NCI-H2081 treated with DMSO at 0.1 percent for 48 hours (cell line): Measurements from ENCODE around the gene TRAK2.
"Not testable (repeated sequence)": the region's sequence is repeated elsewhere in the genome, so short reads cannot be mapped to it uniquely, and the experiment has no call there.

ENCODE experiments used
- DNase-seq: peaks from one replicate; lab custom pipeline; 2025; lab: John Stamatoyannopoulos, UW

TRAK2 gene, protein sequence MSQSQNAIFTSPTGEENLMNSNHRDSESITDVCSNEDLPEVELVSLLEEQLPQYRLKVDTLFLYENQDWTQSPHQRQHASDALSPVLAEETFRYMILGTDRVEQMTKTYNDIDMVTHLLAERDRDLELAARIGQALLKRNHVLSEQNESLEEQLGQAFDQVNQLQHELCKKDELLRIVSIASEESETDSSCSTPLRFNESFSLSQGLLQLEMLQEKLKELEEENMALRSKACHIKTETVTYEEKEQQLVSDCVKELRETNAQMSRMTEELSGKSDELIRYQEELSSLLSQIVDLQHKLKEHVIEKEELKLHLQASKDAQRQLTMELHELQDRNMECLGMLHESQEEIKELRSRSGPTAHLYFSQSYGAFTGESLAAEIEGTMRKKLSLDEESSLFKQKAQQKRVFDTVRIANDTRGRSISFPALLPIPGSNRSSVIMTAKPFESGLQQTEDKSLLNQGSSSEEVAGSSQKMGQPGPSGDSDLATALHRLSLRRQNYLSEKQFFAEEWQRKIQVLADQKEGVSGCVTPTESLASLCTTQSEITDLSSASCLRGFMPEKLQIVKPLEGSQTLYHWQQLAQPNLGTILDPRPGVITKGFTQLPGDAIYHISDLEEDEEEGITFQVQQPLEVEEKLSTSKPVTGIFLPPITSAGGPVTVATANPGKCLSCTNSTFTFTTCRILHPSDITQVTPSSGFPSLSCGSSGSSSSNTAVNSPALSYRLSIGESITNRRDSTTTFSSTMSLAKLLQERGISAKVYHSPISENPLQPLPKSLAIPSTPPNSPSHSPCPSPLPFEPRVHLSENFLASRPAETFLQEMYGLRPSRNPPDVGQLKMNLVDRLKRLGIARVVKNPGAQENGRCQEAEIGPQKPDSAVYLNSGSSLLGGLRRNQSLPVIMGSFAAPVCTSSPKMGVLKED

GRCh38 chr2:201451292-201452057 is at the start of gene TRAK2, which contains the start of gene STRADB:
TSS of gene TRAK2 (minus strand) at chr2:201451458. CDS start at chr2:201420507, 30,951 bp downstream.
TSS of gene STRADB (plus strand) at chr2:201451740. CDS start at chr2:201454841, 3,101 bp downstream.
- peak; percentile 85 for DNase-seq

DNA sequence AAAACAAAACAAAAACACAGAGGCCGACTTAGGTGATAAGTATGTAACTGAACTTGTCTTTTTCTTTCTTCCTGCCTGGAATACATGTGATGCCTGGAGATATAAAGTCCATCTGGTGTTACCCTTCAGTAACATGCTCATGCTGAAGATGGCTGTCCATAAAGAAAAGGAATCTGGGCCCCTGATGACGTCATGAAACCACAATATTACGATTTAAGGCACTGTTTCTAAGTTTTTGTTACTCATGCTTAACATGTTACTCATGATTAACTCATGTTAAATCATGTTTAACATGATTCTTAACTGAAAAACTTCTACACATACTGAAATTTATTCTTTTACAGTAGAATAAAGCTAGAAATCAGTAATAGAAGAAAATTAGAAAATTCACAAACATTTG is 49.3 kb upstream of the TRAK2 start:
- DNase-seq: no peak

- no peak for DNase-seq
Measured at GRCh38 chr2:201496785-201497184, 45.5 kb upstream of the TRAK2 start.

DNA sequence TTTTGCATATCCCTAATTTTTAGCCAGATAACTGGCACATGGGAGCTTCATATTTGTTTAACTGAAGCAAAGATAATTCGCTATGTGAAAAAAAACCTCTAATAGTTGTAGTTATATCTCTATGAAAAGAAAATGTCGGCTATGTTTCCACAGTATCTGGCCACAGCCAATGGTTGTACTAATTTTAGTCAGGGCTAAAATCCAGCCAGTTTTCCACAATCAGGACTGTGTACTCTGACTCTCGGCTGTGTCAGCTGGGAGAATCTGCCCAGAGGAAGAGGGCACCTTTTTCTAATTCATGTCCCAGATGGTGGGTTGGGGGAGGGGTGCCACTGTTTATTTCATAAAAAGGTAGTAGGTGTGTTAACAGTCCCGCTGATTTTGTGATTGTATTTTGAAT is 39.0 kb upstream of the TRAK2 start:
- no peak for DNase-seq

GRCh38 chr2:201484805-201485204 is 33.5 kb upstream of the TRAK2 start:
- DNase-seq: no peak

DNA sequence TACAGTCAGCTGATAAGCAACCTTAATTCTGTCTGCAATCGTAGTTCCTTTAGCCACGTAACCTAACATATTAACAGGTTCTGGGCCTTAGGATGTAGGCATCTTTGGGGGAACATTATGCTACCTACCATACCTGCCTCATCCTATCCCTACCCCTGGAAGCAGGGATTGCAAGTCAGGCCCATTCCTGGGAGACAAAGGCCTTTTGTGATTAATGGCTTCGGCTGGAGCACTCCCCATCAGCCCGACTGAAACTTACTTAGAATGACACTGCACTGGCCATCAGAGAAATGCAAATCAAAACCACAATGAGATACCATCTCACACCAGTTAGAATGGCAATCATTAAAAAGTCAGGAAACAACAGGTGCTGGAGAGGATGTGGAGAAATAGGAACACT is 32.5 kb upstream of the TRAK2 start:
- not testable (repeated sequence) for DNase-seq

- DNase-seq: no peak
Measured at GRCh38 chr2:201483342-201483741, 32.1 kb upstream of the TRAK2 start.

DNA sequence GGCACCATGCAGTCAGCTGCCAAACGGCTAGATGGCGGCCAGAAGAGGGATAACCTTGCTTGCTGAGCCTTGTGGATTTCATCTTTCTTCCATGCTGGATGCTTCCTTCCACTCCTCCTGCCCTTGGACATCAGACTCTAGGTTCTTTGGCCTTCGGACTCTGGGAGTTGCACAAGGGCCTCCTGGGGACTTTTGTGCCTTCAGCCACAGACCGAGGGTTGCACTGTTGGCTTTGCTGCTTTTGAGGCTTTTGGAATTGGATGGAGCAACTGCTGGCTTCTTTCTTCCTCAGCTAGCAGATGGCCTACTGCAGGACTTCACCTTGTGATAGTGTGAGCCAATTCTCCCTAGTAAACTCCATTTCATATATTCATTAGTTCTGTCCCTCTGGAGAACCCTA is 31.3 kb upstream of the TRAK2 start:
- DNase-seq: no peak

DNA sequence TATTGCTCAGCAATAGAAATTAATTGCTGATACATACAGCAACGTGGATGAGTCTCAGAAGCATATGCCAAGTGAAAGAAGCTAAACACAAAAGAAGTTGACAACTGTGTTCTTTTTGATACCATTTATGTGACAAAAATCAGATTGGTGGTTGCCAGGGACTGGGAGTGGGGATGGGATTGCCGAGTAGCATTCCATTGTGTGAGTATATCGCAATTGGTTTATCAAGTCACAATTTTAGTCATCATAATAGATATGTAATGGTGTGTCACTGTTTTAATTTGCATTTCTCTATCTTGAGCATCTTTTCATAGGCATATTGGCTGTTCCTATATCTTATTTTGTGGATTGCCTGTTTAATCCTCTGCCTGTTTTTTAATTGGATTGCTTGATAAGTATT is 21.2 kb upstream of the TRAK2 start:
- no peak for DNase-seq

GRCh38 chr2:201471732-201472393 is 20.6 kb upstream of the TRAK2 start:
- no peak for DNase-seq

- DNase-seq: no peak
Measured at GRCh38 chr2:201470821-201471731, 19.8 kb upstream of the TRAK2 start.

DNA sequence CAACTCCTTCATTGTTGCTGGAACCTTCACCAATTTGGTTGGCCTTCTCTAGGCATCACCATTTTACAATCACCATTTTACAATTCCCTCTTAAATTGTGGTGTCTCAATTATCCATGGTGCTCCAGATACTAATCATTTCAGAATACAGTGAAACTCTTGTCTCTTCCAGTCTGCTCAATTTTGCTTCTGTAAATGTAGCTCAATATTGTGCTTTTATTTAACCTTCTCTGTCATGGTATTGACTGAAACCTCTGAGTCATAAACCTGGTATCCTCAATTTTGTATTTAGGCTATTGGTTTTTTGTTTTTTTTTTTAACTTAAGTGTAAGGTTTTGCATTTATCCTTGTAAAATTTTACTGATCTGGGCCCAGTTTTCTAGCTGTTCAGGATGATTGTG is 16.4 kb upstream of the TRAK2 start:
- DNase-seq: no peak

GRCh38 chr2:201466050-201466675 is 14.9 kb upstream of the TRAK2 start:
- DNase-seq: no peak

GRCh38 chr2:201465524-201465971 is 14.3 kb upstream of the TRAK2 start:
- DNase-seq: no peak

DNA sequence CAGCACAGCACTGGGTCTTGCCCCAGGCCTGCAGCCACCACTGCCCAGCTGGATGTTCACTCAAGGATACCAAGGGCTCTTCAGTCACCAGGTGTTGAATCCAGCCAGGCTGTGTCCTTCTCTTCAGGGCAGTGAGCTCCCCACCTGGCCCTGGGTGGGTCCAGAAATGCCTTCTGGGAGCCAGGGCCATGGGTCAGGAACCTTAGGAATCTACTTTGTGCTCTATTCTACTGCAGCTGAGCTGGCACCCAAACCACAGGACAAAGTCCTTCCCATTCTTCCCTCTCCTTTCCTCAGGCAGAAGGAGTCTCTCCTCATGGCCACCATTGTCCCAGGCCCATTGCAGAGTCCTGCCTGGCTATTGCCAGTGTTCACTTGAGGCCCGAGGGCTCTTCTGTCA is 13.3 kb upstream of the TRAK2 start:
- no peak for DNase-seq

DNA sequence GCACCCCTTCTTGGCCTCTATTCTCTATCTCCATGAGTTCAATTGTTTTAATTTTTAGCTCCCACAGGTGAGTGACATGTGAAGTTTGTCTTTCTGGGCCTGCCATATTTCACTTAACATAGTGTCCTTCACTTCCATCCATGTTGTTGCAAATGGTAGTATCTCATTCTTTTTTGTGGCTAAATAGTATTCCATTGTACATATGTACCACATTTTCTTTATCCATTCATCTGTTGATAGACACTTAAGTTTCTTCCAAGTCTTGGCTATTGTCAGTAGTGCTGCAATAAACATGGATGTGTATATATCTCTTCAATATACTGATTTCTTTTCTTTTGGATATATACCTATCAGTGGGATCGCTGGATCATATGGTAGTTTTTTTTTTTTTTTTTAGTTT is 9.3 kb upstream of the TRAK2 start:
- no peak for DNase-seq

DNA sequence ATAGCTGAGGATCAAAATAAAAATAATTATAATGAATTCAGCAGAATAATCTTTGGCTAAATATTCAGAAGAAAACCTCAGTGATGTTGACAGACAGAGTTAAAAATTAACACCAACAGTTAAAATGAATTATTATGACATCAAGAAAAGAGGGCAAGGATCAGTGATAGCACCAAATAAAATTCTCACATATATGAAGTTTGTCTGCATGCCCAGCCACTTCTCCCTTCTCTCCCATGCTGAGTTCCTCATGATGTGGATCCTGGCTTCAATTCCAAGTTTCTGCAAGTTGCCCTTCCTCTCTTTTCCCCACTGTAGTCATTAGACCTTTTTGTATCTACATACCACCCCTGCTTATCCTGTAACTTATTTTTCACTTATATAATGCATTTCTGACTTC is 7.1 kb upstream of the TRAK2 start:
- no peak for DNase-seq

DNA sequence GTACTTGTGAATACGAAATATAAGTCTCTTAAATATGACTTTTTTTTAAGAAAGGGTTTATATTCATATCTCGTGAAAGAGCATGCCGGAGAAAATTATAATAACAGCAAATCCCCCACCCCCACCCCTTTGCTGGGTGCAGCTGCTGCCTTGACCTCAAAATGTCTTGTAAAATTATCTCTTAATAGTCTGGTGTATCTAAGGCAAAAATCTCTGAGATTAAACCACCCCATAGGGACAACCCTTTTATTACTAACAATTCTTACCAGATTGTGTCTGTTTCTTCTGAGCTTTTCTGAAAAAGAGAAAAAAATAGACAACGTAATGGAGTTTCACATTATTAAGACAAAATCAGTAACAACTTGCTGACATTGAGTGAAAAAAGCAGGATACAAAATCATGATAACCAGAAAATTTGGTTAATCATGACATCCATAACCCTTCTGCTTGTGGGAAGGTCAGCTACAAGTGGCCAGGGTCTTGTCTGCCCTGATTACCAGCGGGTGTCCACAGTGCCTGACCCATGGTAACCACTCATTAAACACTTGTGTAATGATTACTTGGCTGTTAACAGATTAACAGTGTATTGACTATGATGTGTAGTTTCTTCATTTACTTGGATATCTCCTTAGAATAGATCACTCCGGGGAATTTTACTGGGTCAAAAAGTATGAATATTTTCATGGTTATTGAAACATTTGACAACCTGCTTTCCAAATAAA is 1.8 kb upstream of the TRAK2 start:
- DNase-seq: no peak
